ENCODE results near the gene GPAM.
"Not testable (repeated sequence)": the region's sequence is repeated elsewhere in the genome, so short reads cannot be mapped to it uniquely, and the experiment has no call there.

Gene GPAM

GRCh38 chr10:112115781-112116385, 67.7 kb downstream of the GPAM start:
- Histone ChIP-seq H3K4me3 (ENCODE audit: low read depth in 1 of 2, low read length in 1 of 2) (no peak overlapping the region), H3K4me1 (ENCODE audit: control insufficient read depth in 1 of 2, insufficient read depth in 1 of 2, low read depth in 1 of 2, low read length in 1 of 2) (no peaks in the 10 kb centered on the region), H3K36me3 (no peaks in the 10 kb centered on the region), H3K27ac (no peak overlapping the region), H3K27me3 (no peaks in the 10 kb centered on the region), H3K9me3 (no peaks in the 10 kb centered on the region)
- TF ChIP-seq CTCF (IDR thresholded peaks at IDR 0.05) = no peak

DNA sequence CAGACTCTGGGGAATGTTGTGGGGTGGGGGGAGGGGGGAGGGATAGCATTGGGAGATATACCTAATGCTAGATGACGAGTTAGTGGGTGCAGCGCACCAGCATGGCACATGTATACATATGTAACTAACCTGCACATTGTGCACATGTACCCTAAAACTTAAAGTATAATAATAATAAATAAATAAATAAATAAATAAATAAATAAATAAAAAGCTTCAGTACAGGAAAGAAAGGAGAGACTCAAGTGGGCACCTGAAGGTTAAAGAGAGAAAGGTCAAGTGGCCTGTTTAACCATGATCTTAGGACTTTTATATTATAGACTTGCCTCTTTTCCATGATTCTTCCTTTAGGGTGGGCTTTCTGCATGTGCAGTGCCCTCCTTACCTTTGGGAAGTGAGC, 73.8 kb downstream of the GPAM start:
- H3K4me1 ChIP-seq (ENCODE audit: control insufficient read depth in 1 of 2, insufficient read depth in 1 of 2, low read depth in 1 of 2, low read length in 1 of 2); H3K9me3 ChIP-seq; H3K27ac ChIP-seq; H3K4me3 ChIP-seq (ENCODE audit: low read depth in 1 of 2, low read length in 1 of 2); H3K27me3 ChIP-seq; H3K36me3 ChIP-seq: not testable (repeated sequence)
